ENCODE data around the gene AK4.

DNA sequence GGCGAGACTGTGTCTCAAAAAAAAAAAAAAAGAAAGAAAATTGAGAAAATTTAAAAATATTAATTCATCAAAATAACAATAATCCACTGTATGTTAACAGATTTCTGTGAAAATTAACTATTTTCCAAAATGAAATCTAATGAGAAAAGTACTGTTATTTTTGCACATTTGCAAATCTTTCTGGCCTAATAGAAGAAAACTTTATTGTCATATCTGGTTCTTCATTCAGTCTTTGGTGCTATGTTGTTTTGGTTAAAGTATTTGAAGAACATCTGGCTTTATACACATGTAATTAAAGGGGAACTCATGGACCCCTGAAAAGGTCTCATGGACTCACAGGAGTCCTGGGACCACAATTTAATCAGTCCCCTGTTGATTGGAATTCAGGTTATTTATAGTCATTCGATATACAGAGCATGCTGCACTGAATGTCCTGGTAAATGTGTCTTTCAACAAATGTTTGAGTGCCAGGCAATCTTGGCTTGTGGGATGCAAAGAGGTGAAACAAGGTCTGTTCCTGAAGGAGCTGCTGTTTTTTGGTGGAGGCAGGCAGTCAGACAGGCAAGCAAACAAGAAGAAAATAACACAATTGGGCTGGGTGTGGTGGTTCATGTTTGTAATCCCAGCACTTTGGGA is 9.0 kb downstream of the AK4 start:
- TF ChIP-seq EZH2 (IDR thresholded peaks at IDR 0.05; ENCODE audit: low read length), result no peak
- TF ChIP-seq, protein P1, sequence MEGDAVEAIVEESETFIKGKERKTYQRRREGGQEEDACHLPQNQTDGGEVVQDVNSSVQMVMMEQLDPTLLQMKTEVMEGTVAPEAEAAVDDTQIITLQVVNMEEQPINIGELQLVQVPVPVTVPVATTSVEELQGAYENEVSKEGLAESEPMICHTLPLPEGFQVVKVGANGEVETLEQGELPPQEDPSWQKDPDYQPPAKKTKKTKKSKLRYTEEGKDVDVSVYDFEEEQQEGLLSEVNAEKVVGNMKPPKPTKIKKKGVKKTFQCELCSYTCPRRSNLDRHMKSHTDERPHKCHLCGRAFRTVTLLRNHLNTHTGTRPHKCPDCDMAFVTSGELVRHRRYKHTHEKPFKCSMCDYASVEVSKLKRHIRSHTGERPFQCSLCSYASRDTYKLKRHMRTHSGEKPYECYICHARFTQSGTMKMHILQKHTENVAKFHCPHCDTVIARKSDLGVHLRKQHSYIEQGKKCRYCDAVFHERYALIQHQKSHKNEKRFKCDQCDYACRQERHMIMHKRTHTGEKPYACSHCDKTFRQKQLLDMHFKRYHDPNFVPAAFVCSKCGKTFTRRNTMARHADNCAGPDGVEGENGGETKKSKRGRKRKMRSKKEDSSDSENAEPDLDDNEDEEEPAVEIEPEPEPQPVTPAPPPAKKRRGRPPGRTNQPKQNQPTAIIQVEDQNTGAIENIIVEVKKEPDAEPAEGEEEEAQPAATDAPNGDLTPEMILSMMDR (optimal IDR thresholded peaks at IDR 0.05 in 1 of 3, IDR thresholded peaks at IDR 0.05 in 1 of 3, conservative IDR thresholded peaks at IDR 0.05 in 1 of 3; ENCODE audit: extremely low read depth in 1 of 3, insufficient read depth in 2 of 3, low read length in 3 of 3), result no peak

All from keratinocyte (primary cell).